Calu3 (cell line): Measurements from ENCODE around the gene SLC7A6OS. TPM values are rescaled to one million over a fixed set of nuclear protein-coding genes. Genes with fewer than 3 reads are reported as not detected.

Experiments used
- BruUV-seq: library from RNA; stranded (reverse); fragments of 400-500 nt; replicated peaks from 2 replicates; lab custom pipeline; 2021; lab: Mats Ljungman, UMichigan
- CTCF ChIA-PET: fragments of 300-600 bp; sonication (Branson Sonifier 250); formaldehyde crosslinking; loops from one replicate; lab custom pipeline; 2022; ENCODE audit warnings: antibody characterized with exemption; lab: Charles Lee
- DNase-seq: peaks from one replicate; pipeline ENCODE4 v3.0.0; 2022
- H3K27ac Mint-ChIP-seq: one replicate; pipeline ENCODE4 v1.8.0; 2022; ENCODE audit warnings: mixed read lengths; ENCODE audit not compliant: unreplicated experiment
- H3K27me3 Mint-ChIP-seq: one replicate; pipeline ENCODE4 v1.8.0; 2022; ENCODE audit warnings: mixed read lengths; ENCODE audit not compliant: unreplicated experiment
- H3K36me3 Mint-ChIP-seq: one replicate; pipeline ENCODE4 v1.8.0; 2022; ENCODE audit warnings: mild to moderate bottlenecking, moderate library complexity, mixed read lengths; ENCODE audit not compliant: insufficient read depth, unreplicated experiment
- H3K4me1 Mint-ChIP-seq: one replicate; pipeline ENCODE4 v1.8.0; 2022; ENCODE audit warnings: mild to moderate bottlenecking, low read depth, mixed read lengths; ENCODE audit not compliant: unreplicated experiment
- H3K4me3 Mint-ChIP-seq: one replicate; pipeline ENCODE4 v1.8.0; 2022; ENCODE audit warnings: mild to moderate bottlenecking, low read depth, moderate library complexity, mixed read lengths; ENCODE audit not compliant: unreplicated experiment
- H3K9me3 Mint-ChIP-seq: one replicate; pipeline ENCODE4 v1.8.0; 2022; ENCODE audit warnings: low read depth, mixed read lengths; ENCODE audit not compliant: unreplicated experiment
- intact Hi-C: fragments of 100-400 bp; cut with micrococcal nuclease; formaldehyde crosslinking; loops from one replicate; pipeline ENCODE4 v1.10.0; 2022; ENCODE audit not compliant: unreplicated experiment
- total RNA-seq: library from RNA; stranded (reverse); gene quantifications from 2 replicates; pipeline ENCODE4 v1.2.3, GENCODE V29; 2022
- TF ChIP-seq, protein P1 (sequence below): fragments of 200-600 bp; IDR thresholded peaks from one replicate; pipeline ENCODE4 v1.8.0; 2022; ENCODE audit warnings: antibody characterized with exemption; ENCODE audit not compliant: unreplicated experiment

The SLC7A6OS gene
- total RNA-seq, 1 experiment from 2014 or later = 28.4 TPM

DNA sequence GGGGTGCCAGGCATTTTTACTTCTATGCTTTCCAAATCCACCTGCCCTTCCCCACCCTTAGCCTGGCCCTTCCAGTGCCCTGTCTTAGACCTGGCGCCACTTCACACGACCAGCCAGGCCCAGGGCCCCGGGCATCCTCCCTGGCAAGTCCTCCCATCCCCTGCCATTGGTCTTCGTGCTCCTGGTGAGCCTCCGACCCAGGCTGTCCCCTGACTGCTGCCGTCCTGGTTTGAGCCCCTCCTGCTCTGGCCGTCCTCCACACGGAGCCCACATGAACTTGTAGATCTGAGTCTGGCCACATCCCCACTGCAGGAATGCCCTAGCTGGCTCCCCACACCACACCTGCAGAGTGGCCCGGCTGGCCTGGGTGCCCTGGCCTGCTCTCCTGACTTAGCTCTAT, 44.1 kb upstream of the SLC7A6OS start:
- no TSS peak for BruUV-seq
- Mint-ChIP-seq H3K4me3 (no peak overlapping the region), H3K27me3 (no peaks in the 10 kb centered on the region), H3K4me1 (no peaks in the 10 kb centered on the region), H3K36me3 (peaks cover 41% of the 10 kb centered on the region), H3K27ac (no peak overlapping the region), H3K9me3 (no peaks in the 10 kb centered on the region)
- TF ChIP-seq, protein P1, sequence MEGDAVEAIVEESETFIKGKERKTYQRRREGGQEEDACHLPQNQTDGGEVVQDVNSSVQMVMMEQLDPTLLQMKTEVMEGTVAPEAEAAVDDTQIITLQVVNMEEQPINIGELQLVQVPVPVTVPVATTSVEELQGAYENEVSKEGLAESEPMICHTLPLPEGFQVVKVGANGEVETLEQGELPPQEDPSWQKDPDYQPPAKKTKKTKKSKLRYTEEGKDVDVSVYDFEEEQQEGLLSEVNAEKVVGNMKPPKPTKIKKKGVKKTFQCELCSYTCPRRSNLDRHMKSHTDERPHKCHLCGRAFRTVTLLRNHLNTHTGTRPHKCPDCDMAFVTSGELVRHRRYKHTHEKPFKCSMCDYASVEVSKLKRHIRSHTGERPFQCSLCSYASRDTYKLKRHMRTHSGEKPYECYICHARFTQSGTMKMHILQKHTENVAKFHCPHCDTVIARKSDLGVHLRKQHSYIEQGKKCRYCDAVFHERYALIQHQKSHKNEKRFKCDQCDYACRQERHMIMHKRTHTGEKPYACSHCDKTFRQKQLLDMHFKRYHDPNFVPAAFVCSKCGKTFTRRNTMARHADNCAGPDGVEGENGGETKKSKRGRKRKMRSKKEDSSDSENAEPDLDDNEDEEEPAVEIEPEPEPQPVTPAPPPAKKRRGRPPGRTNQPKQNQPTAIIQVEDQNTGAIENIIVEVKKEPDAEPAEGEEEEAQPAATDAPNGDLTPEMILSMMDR = no peak
- no peak for DNase-seq
- intact Hi-C loops = no loop called here
- CTCF ChIA-PET = interaction anchor here (0.6 kb wide), 1 partner anchor 244 kb away, joined by 5 read pairs; no protein-coding TSS in a partner anchor

DNA sequence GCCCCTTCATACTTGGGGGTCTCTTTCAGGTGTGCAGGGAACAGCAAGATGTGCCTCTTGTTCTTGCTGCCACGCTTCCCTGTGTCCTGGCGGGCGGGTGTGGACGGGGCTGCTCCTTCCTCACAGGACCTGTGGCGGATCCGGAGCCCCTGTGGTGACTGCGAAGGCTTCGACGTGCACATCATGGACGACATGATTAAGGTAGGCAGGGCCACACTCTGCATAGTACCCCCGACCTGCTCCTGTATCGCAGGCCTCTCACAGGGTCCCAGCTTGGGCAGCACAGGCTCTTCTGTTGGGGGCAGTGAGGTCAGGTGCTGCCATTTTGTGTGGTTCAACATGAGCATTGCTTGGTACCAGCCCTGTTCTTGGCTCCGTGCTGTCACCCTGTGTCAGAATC, 42.6 kb upstream of the SLC7A6OS start:
- BruUV-seq = no TSS peak
- Mint-ChIP-seq H3K9me3 (no peaks in the 10 kb centered on the region), H3K36me3 (peaks cover 38% of the 10 kb centered on the region), H3K4me3 (no peak overlapping the region), H3K4me1 (no peaks in the 10 kb centered on the region), H3K27me3 (no peaks in the 10 kb centered on the region), H3K27ac (no peak overlapping the region)
- intact Hi-C loops = no loop called here
- TF ChIP-seq, protein P1 = no peak
- DNase-seq = no peak
- CTCF ChIA-PET = no interaction called here

DNA sequence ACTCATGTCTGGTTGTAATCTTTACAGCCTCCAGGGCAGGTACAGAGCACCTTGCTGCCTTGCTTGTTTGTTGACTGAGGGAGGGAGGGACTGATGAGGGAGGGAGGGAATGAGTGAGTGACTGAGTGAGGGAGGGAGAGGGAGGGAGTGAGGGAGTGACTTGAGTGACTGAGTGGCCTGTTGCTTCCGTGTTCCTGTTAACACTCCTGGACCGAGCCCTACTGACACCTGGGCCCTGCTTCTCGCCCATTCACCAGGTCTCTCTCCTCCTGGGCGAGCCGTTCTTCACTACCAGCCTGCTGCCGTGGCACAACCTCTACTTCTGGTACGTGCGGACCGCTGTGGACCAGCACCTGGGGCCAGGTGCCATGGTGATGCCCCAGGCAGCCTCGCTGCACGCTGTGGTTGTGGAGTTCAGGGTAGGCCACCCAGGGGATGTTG, 41.3 kb upstream of the SLC7A6OS start:
- Mint-ChIP-seq H3K9me3 (no peaks in the 10 kb centered on the region), H3K27me3 (no peaks in the 10 kb centered on the region), H3K27ac (no peak overlapping the region), H3K4me3 (no peak overlapping the region), H3K36me3 (peaks cover 30% of the 10 kb centered on the region), H3K4me1 (no peaks in the 10 kb centered on the region)
- TF ChIP-seq, protein P1 = no peak
- intact Hi-C loops = no loop called here
- CTCF ChIA-PET = no interaction called here
- peak; percentile 29 for DNase-seq
- no TSS peak for BruUV-seq

DNA sequence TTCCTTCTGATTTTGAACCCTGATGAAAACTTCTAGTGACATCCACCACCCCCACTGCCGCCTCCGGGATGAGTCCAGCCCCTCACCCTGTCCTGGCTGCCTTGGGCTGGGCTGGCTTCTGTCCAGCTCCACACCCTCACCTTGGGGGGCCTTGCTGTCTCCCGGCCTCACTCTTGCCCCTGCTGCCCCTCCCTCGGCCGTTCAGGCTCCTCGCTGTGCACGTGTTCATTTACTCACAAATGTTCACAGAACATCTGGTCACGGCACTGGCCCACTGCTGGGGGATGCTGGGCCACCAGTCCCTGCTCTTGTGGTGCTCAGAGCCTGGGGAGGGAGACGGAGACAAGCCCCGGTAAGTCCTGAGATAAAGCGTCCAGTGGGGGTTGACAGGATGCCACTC, 40.7 kb upstream of the SLC7A6OS start:
- Mint-ChIP-seq H3K4me1 (no peaks in the 10 kb centered on the region), H3K9me3 (no peaks in the 10 kb centered on the region), H3K4me3 (no peak overlapping the region), H3K36me3 (peaks cover 35% of the 10 kb centered on the region), H3K27me3 (no peaks in the 10 kb centered on the region), H3K27ac (no peak overlapping the region)
- BruUV-seq = no TSS peak
- TF ChIP-seq, protein P1 = no peak
- CTCF ChIA-PET = no interaction called here
- DNase-seq = no peak
- intact Hi-C loops = no loop called here
